ENCODE data around the gene EXOC6B. TPM values are rescaled to one million over a fixed set of nuclear protein-coding genes. Genes with fewer than 3 reads are reported as not detected.

Gene EXOC6B
- total RNA-seq, 1 experiment from 2014 or later, result 34.3 TPM

DNA sequence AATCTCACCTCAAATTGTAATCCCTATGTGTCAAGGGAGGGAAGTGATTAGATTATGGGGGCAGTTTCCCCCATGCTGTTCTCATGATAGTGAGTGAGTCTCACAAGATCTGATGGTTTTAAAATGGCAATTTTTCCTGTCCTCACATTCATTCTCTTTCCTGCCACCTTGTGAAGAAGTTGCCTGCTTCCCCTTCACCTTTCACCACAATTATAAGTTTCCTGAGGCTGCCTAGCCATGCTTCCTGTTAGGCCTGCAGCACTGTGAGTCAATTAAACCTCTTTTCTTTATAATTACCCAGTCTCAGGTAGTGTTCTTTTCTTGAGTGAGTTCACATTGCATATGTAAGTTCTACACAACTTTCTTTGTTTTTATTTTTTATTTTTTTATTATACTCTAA is 271.5 kb downstream of the EXOC6B start:
- Histone ChIP-seq H3K27ac (no peak overlapping the region), H3K4me2 (no peak overlapping the region), H3K27me3 (ENCODE audit: insufficient read depth, low read depth) (no peaks in the 10 kb centered on the region), H4K20me1 (ENCODE audit: insufficient read depth) (no peaks in the 10 kb centered on the region), H3K4me3 (no peak overlapping the region), H3K9me2 (ENCODE audit: insufficient read depth) (no peaks in the 10 kb centered on the region), H2AFZ (no peak overlapping the region), H3K4me1 (replicated peaks; ENCODE audit: insufficient read depth) (no peaks in the 10 kb centered on the region), H3K36me3 (ENCODE audit: low read depth) (peaks cover 3% of the 10 kb centered on the region; the same call in 1 of the 2 replicates), H3K9me3 (ENCODE audit: insufficient read depth, low read depth) (no peaks in the 10 kb centered on the region), H3F3A (ENCODE audit: insufficient read depth, low read depth) (no peaks in the 10 kb centered on the region; the same call in 1 of the 2 replicates), H3K79me2 (ENCODE audit: low read depth) (no peaks in the 10 kb centered on the region)
- POLR2A ChIA-PET (ENCODE audit: unreplicated experiment), result no interaction called here
- BruUV-seq (replicated peaks), result no TSS peak
- DNase-seq, result no peak
- intact Hi-C loops (cut with micrococcal nuclease; ENCODE audit: unreplicated experiment), result no loop called here
- CTCF ChIA-PET, result no interaction called here
- TF ChIP-seq CTCF (conservative IDR thresholded peaks at IDR 0.05) (no peak), EZH2 (IDR thresholded peaks at IDR 0.05; ENCODE audit: low read depth) (no peak)

GRCh38 chr2:72548081-72548764 is 277.6 kb downstream of the EXOC6B start:
- Histone ChIP-seq H2AFZ (no peak overlapping the region), H3K4me1 (replicated peaks; ENCODE audit: insufficient read depth) (peaks cover 27% of the 10 kb centered on the region), H3K27ac (peak overlapping the region; percentile 7; the same call in 1 of the 2 replicates), H3K36me3 (ENCODE audit: low read depth) (no peaks in the 10 kb centered on the region), H3K4me2 (peak overlapping the region; percentile 3), H3F3A (ENCODE audit: insufficient read depth, low read depth) (no peaks in the 10 kb centered on the region; the same call in 1 of the 2 replicates), H3K79me2 (ENCODE audit: low read depth) (no peaks in the 10 kb centered on the region), H3K4me3 (no peak overlapping the region), H3K27me3 (ENCODE audit: insufficient read depth, low read depth) (no peaks in the 10 kb centered on the region), H4K20me1 (ENCODE audit: insufficient read depth) (no peaks in the 10 kb centered on the region), H3K9me2 (ENCODE audit: insufficient read depth) (no peaks in the 10 kb centered on the region), H3K9me3 (ENCODE audit: insufficient read depth, low read depth) (no peaks in the 10 kb centered on the region)
- ChIA-PET CTCF (no interaction called here), POLR2A (ENCODE audit: unreplicated experiment) (no interaction called here)
- DNase-seq, result peak in 1 of 2 experiments; percentile 73
- TF ChIP-seq CTCF (conservative IDR thresholded peaks at IDR 0.05) (no peak), EZH2 (IDR thresholded peaks at IDR 0.05; ENCODE audit: low read depth) (no peak)
- BruUV-seq (replicated peaks), result no TSS peak
- intact Hi-C loops (cut with micrococcal nuclease; ENCODE audit: unreplicated experiment), result no loop called here

DNA sequence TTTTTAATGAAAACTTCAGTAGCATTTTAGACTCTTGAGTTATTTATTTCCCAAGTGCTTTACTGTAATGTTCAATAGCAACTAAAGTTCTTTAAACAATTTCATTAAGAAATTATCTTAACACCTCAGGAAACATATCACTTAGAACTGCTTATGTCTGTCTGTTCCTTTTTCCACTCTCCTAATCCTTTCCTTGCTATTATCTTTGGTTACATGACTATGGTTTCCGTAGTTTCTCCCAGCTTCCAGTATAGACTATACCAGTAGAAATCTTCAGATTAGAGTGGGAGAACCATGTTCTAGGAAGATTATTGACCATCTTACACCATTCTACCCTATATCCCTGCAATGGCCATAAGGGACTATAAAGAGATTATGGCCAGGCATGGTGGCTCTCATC is 280.0 kb downstream of the EXOC6B start:
- H3K9me2 ChIP-seq (ENCODE audit: insufficient read depth), result no peaks in the 10 kb centered on the region
- H3F3A ChIP-seq (ENCODE audit: insufficient read depth, low read depth), result no peaks in the 10 kb centered on the region
- no peak for TF ChIP-seq CTCF (conservative IDR thresholded peaks at IDR 0.05)
- intact Hi-C loops (cut with micrococcal nuclease; ENCODE audit: unreplicated experiment), result no loop called here
- ChIA-PET POLR2A (ENCODE audit: unreplicated experiment) (no interaction called here), CTCF (no interaction called here)
- H3K79me2 ChIP-seq (ENCODE audit: low read depth), result no peaks in the 10 kb centered on the region
- H3K4me3 ChIP-seq, result no peak overlapping the region
- H3K27ac ChIP-seq, result no peak overlapping the region
- no peaks in the 10 kb centered on the region for H3K36me3 ChIP-seq (ENCODE audit: low read depth)
- no peak overlapping the region for H3K4me2 ChIP-seq
- H2AFZ ChIP-seq, result no peak overlapping the region
- peaks cover 27% of the 10 kb centered on the region for H3K4me1 ChIP-seq (replicated peaks; ENCODE audit: insufficient read depth)
- no peak for DNase-seq
- H3K27me3 ChIP-seq (ENCODE audit: insufficient read depth, low read depth), result no peaks in the 10 kb centered on the region
- no TSS peak for BruUV-seq (replicated peaks)
- H3K9me3 ChIP-seq (ENCODE audit: insufficient read depth, low read depth), result no peaks in the 10 kb centered on the region
- H4K20me1 ChIP-seq (ENCODE audit: insufficient read depth), result no peaks in the 10 kb centered on the region
